Measurements from ENCODE around the gene SMIM31.

SMIM31 gene

GRCh38 chr4:164783976-164784375 is 30.0 kb downstream of the SMIM31 start:
- no peak for DNase-seq (ENCODE audit: low read depth in 1 of 2, low spot score in 1 of 2)

GRCh38 chr4:164789047-164789446 is 35.1 kb downstream of the SMIM31 start:
- DNase-seq (ENCODE audit: low read depth in 1 of 2, low spot score in 1 of 2): no peak

- DNase-seq (ENCODE audit: low read depth in 1 of 2, low spot score in 1 of 2): no peak
Observed at GRCh38 chr4:164790249-164790648, 36.3 kb downstream of the SMIM31 start.

- no peak for DNase-seq (ENCODE audit: low read depth in 1 of 2, low spot score in 1 of 2)
Observed at GRCh38 chr4:164799410-164799809, 45.5 kb downstream of the SMIM31 start.

GRCh38 chr4:164800786-164801185 is 46.9 kb downstream of the SMIM31 start:
- no peak for DNase-seq (ENCODE audit: low read depth in 1 of 2, low spot score in 1 of 2)

- DNase-seq (ENCODE audit: low read depth in 1 of 2, low spot score in 1 of 2): no peak
Observed at GRCh38 chr4:164802301-164802901, 48.5 kb downstream of the SMIM31 start.

- no peak for DNase-seq (ENCODE audit: low read depth in 1 of 2, low spot score in 1 of 2)
Observed at GRCh38 chr4:164803702-164804101, 49.8 kb downstream of the SMIM31 start.

GRCh38 chr4:164807611-164808010 is 53.7 kb downstream of the SMIM31 start:
- DNase-seq (ENCODE audit: low read depth in 1 of 2, low spot score in 1 of 2): no peak

GRCh38 chr4:164813554-164813953 is 59.6 kb downstream of the SMIM31 start:
- no peak for DNase-seq (ENCODE audit: low read depth in 1 of 2, low spot score in 1 of 2)

- DNase-seq (ENCODE audit: low read depth in 1 of 2, low spot score in 1 of 2): no peak
Observed at GRCh38 chr4:164815711-164816110, 61.8 kb downstream of the SMIM31 start.

GRCh38 chr4:164819366-164819765 is 65.4 kb downstream of the SMIM31 start:
- no peak for DNase-seq (ENCODE audit: low read depth in 1 of 2, low spot score in 1 of 2)

- no peak for DNase-seq (ENCODE audit: low read depth in 1 of 2, low spot score in 1 of 2)
Observed at GRCh38 chr4:164821711-164822110, 67.8 kb downstream of the SMIM31 start.

- no peak for DNase-seq (ENCODE audit: low read depth in 1 of 2, low spot score in 1 of 2)
Observed at GRCh38 chr4:164824581-164824980, 70.7 kb downstream of the SMIM31 start.

GRCh38 chr4:164828955-164829354 is 75.0 kb downstream of the SMIM31 start:
- DNase-seq (ENCODE audit: low read depth in 1 of 2, low spot score in 1 of 2): no peak

- DNase-seq (ENCODE audit: low read depth in 1 of 2, low spot score in 1 of 2): no peak
Observed at GRCh38 chr4:164846566-164846965, 92.6 kb downstream of the SMIM31 start.

GRCh38 chr4:164847016-164847415 is 93.1 kb downstream of the SMIM31 start:
- no peak for DNase-seq (ENCODE audit: low read depth in 1 of 2, low spot score in 1 of 2)

GRCh38 chr4:164847967-164848649 is 94.2 kb downstream of the SMIM31 start:
- no peak for DNase-seq (ENCODE audit: low read depth in 1 of 2, low spot score in 1 of 2)
